ENCODE measurements around the gene PLCL1. TPM values are rescaled to one million over a fixed set of nuclear protein-coding genes. Genes with fewer than 3 reads are reported as not detected.

PLCL1 gene
- total RNA-seq, 4 donors from 2014 or later: 6.6 to 10.0 (median 7.9) TPM

GRCh38 chr2:198173864-198174263 is 369.5 kb downstream of the PLCL1 start:
- TF ChIP-seq CTCF (IDR thresholded peaks at IDR 0.05) (no peak), EP300 (IDR thresholded peaks at IDR 0.05) (no peak), POLR2A (IDR thresholded peaks at IDR 0.05) (no peak)
- WGBS, 2 donors: 75 to 85% methylated on average over 2 of the region's 2 CpGs
- no peaks in the 10 kb centered on the region for H3K36me3 ChIP-seq
- H3K4me1 ChIP-seq: no peaks in the 10 kb centered on the region
- peaks cover 0 to 22% (median 0%) of the 10 kb centered on the region in 4 donors for H3K9me3 ChIP-seq
- no peak for DNase-seq (ENCODE audit: low spot score in 2 of 2)
- H3K4me3 ChIP-seq: no peak overlapping the region
- no peaks in the 10 kb centered on the region for H3K27me3 ChIP-seq
- no peak overlapping the region for H3K27ac ChIP-seq

GRCh38 chr2:198175271-198175670 is 370.9 kb downstream of the PLCL1 start:
- H3K4me1 ChIP-seq: no peaks in the 10 kb centered on the region
- H3K36me3 ChIP-seq: no peaks in the 10 kb centered on the region
- peaks cover 0 to 25% (median 0%) of the 10 kb centered on the region in 4 donors for H3K9me3 ChIP-seq
- TF ChIP-seq CTCF (IDR thresholded peaks at IDR 0.05) (no peak), POLR2A (IDR thresholded peaks at IDR 0.05) (no peak), EP300 (IDR thresholded peaks at IDR 0.05) (no peak)
- DNase-seq (ENCODE audit: low spot score in 2 of 2): no peak
- H3K27ac ChIP-seq: no peak overlapping the region
- 74 to 82% methylated on average over 3 of the region's 3 CpGs for WGBS, 2 donors
- no peaks in the 10 kb centered on the region for H3K27me3 ChIP-seq
- H3K4me3 ChIP-seq: no peak overlapping the region

- Histone ChIP-seq H3K27me3 (no peaks in the 10 kb centered on the region), H3K36me3 (no peaks in the 10 kb centered on the region), H3K27ac (no peak overlapping the region), H3K9me3 (peaks cover 0 to 25% (median 0%) of the 10 kb centered on the region in 4 donors), H3K4me1 (no peaks in the 10 kb centered on the region), H3K4me3 (no peak overlapping the region)
- 88 to 90% methylated on average over 2 of the region's 2 CpGs for WGBS, 2 donors
- TF ChIP-seq EP300 (IDR thresholded peaks at IDR 0.05) (no peak), POLR2A (IDR thresholded peaks at IDR 0.05) (no peak), CTCF (IDR thresholded peaks at IDR 0.05) (no peak)
- DNase-seq (ENCODE audit: low spot score in 2 of 2): no peak
Observed at GRCh38 chr2:198177040-198177439, 372.6 kb downstream of the PLCL1 start.

GRCh38 chr2:198178766-198179165 is 374.4 kb downstream of the PLCL1 start:
- Histone ChIP-seq H3K36me3 (no peaks in the 10 kb centered on the region), H3K4me1 (no peaks in the 10 kb centered on the region), H3K27me3 (no peaks in the 10 kb centered on the region), H3K27ac (no peak overlapping the region), H3K4me3 (no peak overlapping the region), H3K9me3 (peaks cover 0 to 25% (median 0%) of the 10 kb centered on the region in 4 donors)
- no peak for TF ChIP-seq POLR2A (IDR thresholded peaks at IDR 0.05)
- TF ChIP-seq EP300 (IDR thresholded peaks at IDR 0.05): no peak
- no peak for TF ChIP-seq CTCF (IDR thresholded peaks at IDR 0.05)
- no peak for DNase-seq (ENCODE audit: low spot score in 2 of 2)

GRCh38 chr2:198186257-198186656 is 381.9 kb downstream of the PLCL1 start:
- 93 to 100% methylated on average over 1 of the region's 1 CpG for WGBS, 2 donors
- Histone ChIP-seq H3K27me3 (no peaks in the 10 kb centered on the region), H3K9me3 (no peaks in the 10 kb centered on the region), H3K4me1 (no peaks in the 10 kb centered on the region), H3K4me3 (no peak overlapping the region), H3K36me3 (no peaks in the 10 kb centered on the region), H3K27ac (no peak overlapping the region)
- DNase-seq (ENCODE audit: low spot score in 2 of 2): no peak
- TF ChIP-seq CTCF (IDR thresholded peaks at IDR 0.05): no peak
- TF ChIP-seq POLR2A (IDR thresholded peaks at IDR 0.05): no peak
- no peak for TF ChIP-seq EP300 (IDR thresholded peaks at IDR 0.05)
